ENCODE measurements around the gene GAS2L1.

DNA sequence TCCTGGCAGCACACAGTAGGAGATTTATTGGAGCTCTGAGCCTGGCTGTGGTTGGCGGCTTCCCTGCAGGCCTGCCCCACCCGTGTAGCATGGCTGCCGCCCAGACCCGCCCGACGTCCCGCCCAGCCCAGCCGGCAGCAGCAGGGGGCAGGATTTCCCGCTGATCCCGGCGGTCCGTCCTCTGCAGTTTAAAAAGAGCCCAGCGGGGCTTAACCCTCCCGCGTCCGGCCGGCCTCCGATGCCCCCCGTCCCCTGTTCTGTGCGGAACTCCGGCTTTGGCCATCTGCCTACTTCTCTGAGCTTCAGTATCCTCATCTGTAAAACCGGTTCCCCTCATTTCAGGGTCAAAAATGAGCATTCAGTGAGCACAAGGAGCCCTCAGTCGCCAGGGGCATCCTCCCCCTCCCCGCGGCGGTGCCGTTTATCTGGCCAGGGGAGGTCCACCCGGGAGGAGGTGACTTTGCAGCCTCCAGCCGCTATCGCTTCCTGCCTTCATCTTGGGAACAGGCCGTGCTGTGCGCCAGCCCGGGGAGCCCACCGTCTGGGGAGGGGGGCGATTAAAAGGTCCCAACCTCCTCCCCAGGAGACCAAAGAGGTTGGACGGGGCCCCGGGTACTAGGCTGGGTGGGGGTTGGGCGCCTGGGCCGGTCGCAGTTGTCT, at the start of gene GAS2L1:
- TF ChIP-seq, protein P1, sequence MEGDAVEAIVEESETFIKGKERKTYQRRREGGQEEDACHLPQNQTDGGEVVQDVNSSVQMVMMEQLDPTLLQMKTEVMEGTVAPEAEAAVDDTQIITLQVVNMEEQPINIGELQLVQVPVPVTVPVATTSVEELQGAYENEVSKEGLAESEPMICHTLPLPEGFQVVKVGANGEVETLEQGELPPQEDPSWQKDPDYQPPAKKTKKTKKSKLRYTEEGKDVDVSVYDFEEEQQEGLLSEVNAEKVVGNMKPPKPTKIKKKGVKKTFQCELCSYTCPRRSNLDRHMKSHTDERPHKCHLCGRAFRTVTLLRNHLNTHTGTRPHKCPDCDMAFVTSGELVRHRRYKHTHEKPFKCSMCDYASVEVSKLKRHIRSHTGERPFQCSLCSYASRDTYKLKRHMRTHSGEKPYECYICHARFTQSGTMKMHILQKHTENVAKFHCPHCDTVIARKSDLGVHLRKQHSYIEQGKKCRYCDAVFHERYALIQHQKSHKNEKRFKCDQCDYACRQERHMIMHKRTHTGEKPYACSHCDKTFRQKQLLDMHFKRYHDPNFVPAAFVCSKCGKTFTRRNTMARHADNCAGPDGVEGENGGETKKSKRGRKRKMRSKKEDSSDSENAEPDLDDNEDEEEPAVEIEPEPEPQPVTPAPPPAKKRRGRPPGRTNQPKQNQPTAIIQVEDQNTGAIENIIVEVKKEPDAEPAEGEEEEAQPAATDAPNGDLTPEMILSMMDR (IDR thresholded peaks at IDR 0.05; ENCODE audit: insufficient read depth, low read length), result no peak
- TF ChIP-seq POLR2AphosphoS5 (IDR thresholded peaks at IDR 0.05; ENCODE audit: low read depth) (no peak), SPI1 (IDR thresholded peaks at IDR 0.05; ENCODE audit: borderline replicate concordance, low read depth) (no peak), GABPA (IDR thresholded peaks at IDR 0.05; ENCODE audit: low read depth) (no peak)
- TF ChIP-seq, protein P2, sequence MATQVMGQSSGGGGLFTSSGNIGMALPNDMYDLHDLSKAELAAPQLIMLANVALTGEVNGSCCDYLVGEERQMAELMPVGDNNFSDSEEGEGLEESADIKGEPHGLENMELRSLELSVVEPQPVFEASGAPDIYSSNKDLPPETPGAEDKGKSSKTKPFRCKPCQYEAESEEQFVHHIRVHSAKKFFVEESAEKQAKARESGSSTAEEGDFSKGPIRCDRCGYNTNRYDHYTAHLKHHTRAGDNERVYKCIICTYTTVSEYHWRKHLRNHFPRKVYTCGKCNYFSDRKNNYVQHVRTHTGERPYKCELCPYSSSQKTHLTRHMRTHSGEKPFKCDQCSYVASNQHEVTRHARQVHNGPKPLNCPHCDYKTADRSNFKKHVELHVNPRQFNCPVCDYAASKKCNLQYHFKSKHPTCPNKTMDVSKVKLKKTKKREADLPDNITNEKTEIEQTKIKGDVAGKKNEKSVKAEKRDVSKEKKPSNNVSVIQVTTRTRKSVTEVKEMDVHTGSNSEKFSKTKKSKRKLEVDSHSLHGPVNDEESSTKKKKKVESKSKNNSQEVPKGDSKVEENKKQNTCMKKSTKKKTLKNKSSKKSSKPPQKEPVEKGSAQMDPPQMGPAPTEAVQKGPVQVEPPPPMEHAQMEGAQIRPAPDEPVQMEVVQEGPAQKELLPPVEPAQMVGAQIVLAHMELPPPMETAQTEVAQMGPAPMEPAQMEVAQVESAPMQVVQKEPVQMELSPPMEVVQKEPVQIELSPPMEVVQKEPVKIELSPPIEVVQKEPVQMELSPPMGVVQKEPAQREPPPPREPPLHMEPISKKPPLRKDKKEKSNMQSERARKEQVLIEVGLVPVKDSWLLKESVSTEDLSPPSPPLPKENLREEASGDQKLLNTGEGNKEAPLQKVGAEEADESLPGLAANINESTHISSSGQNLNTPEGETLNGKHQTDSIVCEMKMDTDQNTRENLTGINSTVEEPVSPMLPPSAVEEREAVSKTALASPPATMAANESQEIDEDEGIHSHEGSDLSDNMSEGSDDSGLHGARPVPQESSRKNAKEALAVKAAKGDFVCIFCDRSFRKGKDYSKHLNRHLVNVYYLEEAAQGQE (IDR thresholded peaks at IDR 0.05; ENCODE audit: insufficient replicate concordance, low read depth), result no peak

Data from HL-60 (cell line).